GM18867 (cell line): ENCODE data around the gene RABGGTA.
"Not testable (repeated sequence)": the region's sequence is repeated elsewhere in the genome, so short reads cannot be mapped to it uniquely, and the experiment has no call there.

Source experiments
- ATAC-seq: cut with Tn5 transposase; IDR thresholded peaks from one replicate; pipeline ENCODE4 v1.9.1; 2021; ENCODE audit warnings: mild to moderate bottlenecking, moderate library complexity; ENCODE audit not compliant: unreplicated experiment

Gene RABGGTA

GRCh38 chr14:24245350-24245749, 26.0 kb downstream of the RABGGTA start:
- not testable (repeated sequence) for ATAC-seq

- ATAC-seq, result no peak
Observed at GRCh38 chr14:24243336-24243836, 28.0 kb downstream of the RABGGTA start.

GRCh38 chr14:24241829-24242443, 29.5 kb downstream of the RABGGTA start:
- peak; percentile 81 for ATAC-seq

- no peak for ATAC-seq
Observed at GRCh38 chr14:24240110-24240918, 31.1 kb downstream of the RABGGTA start.

GRCh38 chr14:24238527-24239037, 32.8 kb downstream of the RABGGTA start:
- no peak for ATAC-seq

GRCh38 chr14:24238123-24238522, 33.3 kb downstream of the RABGGTA start:
- ATAC-seq, result no peak

GRCh38 chr14:24237463-24237955, 33.9 kb downstream of the RABGGTA start:
- ATAC-seq, result no peak

GRCh38 chr14:24236689-24237462, 34.5 kb downstream of the RABGGTA start:
- no peak for ATAC-seq

GRCh38 chr14:24235804-24236688, 35.4 kb downstream of the RABGGTA start:
- no peak for ATAC-seq

GRCh38 chr14:24234095-24235005, 37.0 kb downstream of the RABGGTA start:
- no peak for ATAC-seq

GRCh38 chr14:24233538-24233866, 37.9 kb downstream of the RABGGTA start:
- ATAC-seq, result no peak

GRCh38 chr14:24232645-24233537, 38.5 kb downstream of the RABGGTA start, which contains the start of gene GMPR2:
GMPR2 (plus strand) TSS chr14:24232929; CDS start chr14:24233254, 325 bp downstream.
- peak; percentile 53 for ATAC-seq

- ATAC-seq, result peak; percentile 72
Observed at GRCh38 chr14:24232121-24232644, 39.2 kb downstream of the RABGGTA start, which contains the start of gene NEDD8. NEDD8 (minus strand) TSS chr14:24232367; CDS start chr14:24232267, 100 bp downstream.

GRCh38 chr14:24231263-24232120, 39.9 kb downstream of the RABGGTA start:
- peak; percentile 18 for ATAC-seq

GRCh38 chr14:24228902-24229301, 42.5 kb downstream of the RABGGTA start:
- no peak for ATAC-seq

- no peak for ATAC-seq
Observed at GRCh38 chr14:24226473-24226872, 44.9 kb downstream of the RABGGTA start.

- no peak for ATAC-seq
Observed at GRCh38 chr14:24224618-24225071, 46.8 kb downstream of the RABGGTA start.
